Measurements from ENCODE around the gene PARP6.

PARP6 gene

GRCh38 chr15:72307026-72307425, 34.7 kb upstream of the PARP6 start:
- DNase-seq (ENCODE audit: insufficient read length, low spot score): no peak
- TF ChIP-seq POLR2AphosphoS5 (IDR thresholded peaks at IDR 0.05; ENCODE audit: low read depth, low read length) (no peak), SPI1 (IDR thresholded peaks at IDR 0.05; ENCODE audit: low read depth, low read length) (no peak), PAX5 (IDR thresholded peaks at IDR 0.05; ENCODE audit: insufficient read depth, low read length, severe bottlenecking) (no peak), TAF1 (IDR thresholded peaks at IDR 0.05; ENCODE audit: low read depth, low read length) (no peak), POLR2A (IDR thresholded peaks at IDR 0.05; ENCODE audit: low read depth, low read length) (no peak), POU2F2 (IDR thresholded peaks at IDR 0.05; ENCODE audit: low read depth, low read length) (no peak)
- FAIRE-seq: no peak

GRCh38 chr15:72306211-72306785, 33.9 kb upstream of the PARP6 start:
- no peak for TF ChIP-seq PAX5 (IDR thresholded peaks at IDR 0.05; ENCODE audit: insufficient read depth, low read length, severe bottlenecking)
- TF ChIP-seq POLR2A (IDR thresholded peaks at IDR 0.05; ENCODE audit: low read depth, low read length): no peak
- TF ChIP-seq POU2F2 (IDR thresholded peaks at IDR 0.05; ENCODE audit: low read depth, low read length): no peak
- no peak for TF ChIP-seq TAF1 (IDR thresholded peaks at IDR 0.05; ENCODE audit: low read depth, low read length)
- no peak for TF ChIP-seq POLR2AphosphoS5 (IDR thresholded peaks at IDR 0.05; ENCODE audit: low read depth, low read length)
- no peak for TF ChIP-seq SPI1 (IDR thresholded peaks at IDR 0.05; ENCODE audit: low read depth, low read length)
- FAIRE-seq (peak; percentile 45), DNase-seq (ENCODE audit: insufficient read length, low spot score) (no peak)

- DNase-seq (ENCODE audit: insufficient read length, low spot score) (no peak), FAIRE-seq (no peak)
- TF ChIP-seq POLR2A (IDR thresholded peaks at IDR 0.05; ENCODE audit: low read depth, low read length): no peak
- no peak for TF ChIP-seq SPI1 (IDR thresholded peaks at IDR 0.05; ENCODE audit: low read depth, low read length)
- TF ChIP-seq TAF1 (IDR thresholded peaks at IDR 0.05; ENCODE audit: low read depth, low read length): no peak
- TF ChIP-seq POLR2AphosphoS5 (IDR thresholded peaks at IDR 0.05; ENCODE audit: low read depth, low read length): no peak
- TF ChIP-seq PAX5 (IDR thresholded peaks at IDR 0.05; ENCODE audit: insufficient read depth, low read length, severe bottlenecking): no peak
- TF ChIP-seq POU2F2 (IDR thresholded peaks at IDR 0.05; ENCODE audit: low read depth, low read length): no peak
Observed at GRCh38 chr15:72304596-72304995, 32.2 kb upstream of the PARP6 start.

- TF ChIP-seq POLR2AphosphoS5 (IDR thresholded peaks at IDR 0.05; ENCODE audit: low read depth, low read length) (no peak), SPI1 (IDR thresholded peaks at IDR 0.05; ENCODE audit: low read depth, low read length) (no peak), TAF1 (IDR thresholded peaks at IDR 0.05; ENCODE audit: low read depth, low read length) (no peak), POU2F2 (IDR thresholded peaks at IDR 0.05; ENCODE audit: low read depth, low read length) (no peak)
- DNase-seq (ENCODE audit: insufficient read length, low spot score): no peak
- FAIRE-seq: no peak
Observed at GRCh38 chr15:72302955-72303354, 30.6 kb upstream of the PARP6 start.

GRCh38 chr15:72289597-72290325, 17.4 kb upstream of the PARP6 start:
- TF ChIP-seq SPI1 (IDR thresholded peaks at IDR 0.05; ENCODE audit: low read depth, low read length) (no peak), POLR2A (IDR thresholded peaks at IDR 0.05; ENCODE audit: low read depth, low read length) (no peak), PAX5 (IDR thresholded peaks at IDR 0.05; ENCODE audit: insufficient read depth, low read length, severe bottlenecking) (no peak), TAF1 (IDR thresholded peaks at IDR 0.05; ENCODE audit: low read depth, low read length) (no peak), POLR2AphosphoS5 (IDR thresholded peaks at IDR 0.05; ENCODE audit: low read depth, low read length) (no peak), POU2F2 (IDR thresholded peaks at IDR 0.05; ENCODE audit: low read depth, low read length) (no peak)
- no peak for DNase-seq (ENCODE audit: insufficient read length, low spot score)
- no peak for FAIRE-seq

- TF ChIP-seq SPI1 (IDR thresholded peaks at IDR 0.05; ENCODE audit: low read depth, low read length) (no peak), POLR2A (IDR thresholded peaks at IDR 0.05; ENCODE audit: low read depth, low read length) (no peak), POLR2AphosphoS5 (IDR thresholded peaks at IDR 0.05; ENCODE audit: low read depth, low read length) (no peak), POU2F2 (IDR thresholded peaks at IDR 0.05; ENCODE audit: low read depth, low read length) (no peak), TAF1 (IDR thresholded peaks at IDR 0.05; ENCODE audit: low read depth, low read length) (no peak), PAX5 (IDR thresholded peaks at IDR 0.05; ENCODE audit: insufficient read depth, low read length, severe bottlenecking) (no peak)
- FAIRE-seq (no peak), DNase-seq (ENCODE audit: insufficient read length, low spot score) (no peak)
Observed at GRCh38 chr15:72288796-72289596, 16.6 kb upstream of the PARP6 start.

- no peak for TF ChIP-seq PAX5 (IDR thresholded peaks at IDR 0.05; ENCODE audit: insufficient read depth, low read length, severe bottlenecking)
- TF ChIP-seq POU2F2 (IDR thresholded peaks at IDR 0.05; ENCODE audit: low read depth, low read length): no peak
- no peak for TF ChIP-seq POLR2AphosphoS5 (IDR thresholded peaks at IDR 0.05; ENCODE audit: low read depth, low read length)
- TF ChIP-seq SPI1 (IDR thresholded peaks at IDR 0.05; ENCODE audit: low read depth, low read length): no peak
- TF ChIP-seq TAF1 (IDR thresholded peaks at IDR 0.05; ENCODE audit: low read depth, low read length): no peak
- no peak for TF ChIP-seq POLR2A (IDR thresholded peaks at IDR 0.05; ENCODE audit: low read depth, low read length)
- FAIRE-seq (peak; percentile 75), DNase-seq (ENCODE audit: insufficient read length, low spot score) (no peak)
Observed at GRCh38 chr15:72285927-72286516, 13.7 kb upstream of the PARP6 start.

GRCh38 chr15:72285402-72285801, 13.0 kb upstream of the PARP6 start:
- no peak for DNase-seq (ENCODE audit: insufficient read length, low spot score)
- TF ChIP-seq TAF1 (IDR thresholded peaks at IDR 0.05; ENCODE audit: low read depth, low read length) (no peak), POLR2AphosphoS5 (IDR thresholded peaks at IDR 0.05; ENCODE audit: low read depth, low read length) (no peak), POU2F2 (IDR thresholded peaks at IDR 0.05; ENCODE audit: low read depth, low read length) (no peak), SPI1 (IDR thresholded peaks at IDR 0.05; ENCODE audit: low read depth, low read length) (no peak), POLR2A (IDR thresholded peaks at IDR 0.05; ENCODE audit: low read depth, low read length) (no peak), PAX5 (IDR thresholded peaks at IDR 0.05; ENCODE audit: insufficient read depth, low read length, severe bottlenecking) (no peak)
- FAIRE-seq: no peak

GRCh38 chr15:72284781-72285180, 12.4 kb upstream of the PARP6 start:
- FAIRE-seq (no peak), DNase-seq (ENCODE audit: insufficient read length, low spot score) (no peak)
- TF ChIP-seq POLR2A (IDR thresholded peaks at IDR 0.05; ENCODE audit: low read depth, low read length) (no peak), POU2F2 (IDR thresholded peaks at IDR 0.05; ENCODE audit: low read depth, low read length) (no peak), PAX5 (IDR thresholded peaks at IDR 0.05; ENCODE audit: insufficient read depth, low read length, severe bottlenecking) (no peak), TAF1 (IDR thresholded peaks at IDR 0.05; ENCODE audit: low read depth, low read length) (no peak), POLR2AphosphoS5 (IDR thresholded peaks at IDR 0.05; ENCODE audit: low read depth, low read length) (no peak), SPI1 (IDR thresholded peaks at IDR 0.05; ENCODE audit: low read depth, low read length) (no peak)
